ENCODE data around the gene RANBP6.

- TF ChIP-seq CTCF (conservative IDR thresholded peaks at IDR 0.05; ENCODE audit: low read depth, low read length), result no peak
- TF ChIP-seq EZH2 (IDR thresholded peaks at IDR 0.05; ENCODE audit: low read length, unreplicated experiment), result no peak
- no peak for TF ChIP-seq EZH2phosphoT487 (IDR thresholded peaks at IDR 0.05; ENCODE audit: borderline replicate concordance, low read length)
These were observed 32.4 kb downstream of the RANBP6 start for GRCh38 chr9:5983042-5983441.

Data from PC-3 (cell line).